ENCODE measurements around the gene JADE1.

The JADE1 gene

DNA sequence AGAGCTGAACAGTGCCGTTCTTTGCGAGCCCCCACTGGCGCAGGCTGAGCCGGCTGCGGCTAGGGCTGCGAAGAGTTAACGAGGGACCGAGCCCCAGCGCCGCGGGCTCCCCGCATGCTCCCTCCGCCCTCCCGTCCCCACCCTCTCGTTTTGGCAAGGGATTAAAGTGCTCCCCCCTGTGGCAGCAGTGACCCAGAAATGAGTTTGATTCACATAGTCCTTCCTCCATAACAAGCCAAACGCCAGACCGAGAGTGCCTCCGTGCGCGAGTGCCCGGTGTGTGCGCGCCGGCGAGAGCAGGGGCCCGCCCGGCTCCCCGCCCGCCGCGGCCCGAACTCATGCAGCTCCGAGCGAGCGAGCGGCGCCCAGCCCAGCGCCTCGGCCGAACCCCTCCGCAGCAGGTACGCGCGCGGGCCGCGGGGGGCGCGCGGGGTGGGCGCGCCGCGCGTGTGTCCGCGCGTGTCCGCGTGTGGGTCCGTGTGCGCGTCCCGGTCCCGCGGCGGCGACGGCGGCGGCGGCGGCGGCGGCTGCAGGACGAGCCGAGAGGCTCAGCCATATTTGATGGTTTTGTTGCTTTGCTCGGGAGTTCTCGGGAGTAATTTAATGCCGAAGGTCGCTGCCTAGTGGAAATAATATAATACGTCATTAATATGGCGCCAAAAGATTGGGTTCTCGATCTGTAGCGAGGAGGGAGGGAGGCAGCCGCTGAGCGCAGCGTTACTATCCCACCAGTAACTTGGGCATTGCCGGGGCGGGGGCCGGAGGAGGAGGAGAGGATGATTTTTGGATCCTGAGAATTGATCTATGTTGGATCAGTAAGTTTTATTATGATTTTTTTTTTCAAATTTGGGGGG, at the start of gene JADE1:
TSS of gene JADE1 (plus strand) at position 224 of the 854 bp plus-strand sequence. CDS start 22,059 bp downstream, outside the sequence.
- peak; percentile 81 to 86 for DNase-seq (ENCODE audit: low read depth in 2 of 2, low spot score in 1 of 2)

DNA sequence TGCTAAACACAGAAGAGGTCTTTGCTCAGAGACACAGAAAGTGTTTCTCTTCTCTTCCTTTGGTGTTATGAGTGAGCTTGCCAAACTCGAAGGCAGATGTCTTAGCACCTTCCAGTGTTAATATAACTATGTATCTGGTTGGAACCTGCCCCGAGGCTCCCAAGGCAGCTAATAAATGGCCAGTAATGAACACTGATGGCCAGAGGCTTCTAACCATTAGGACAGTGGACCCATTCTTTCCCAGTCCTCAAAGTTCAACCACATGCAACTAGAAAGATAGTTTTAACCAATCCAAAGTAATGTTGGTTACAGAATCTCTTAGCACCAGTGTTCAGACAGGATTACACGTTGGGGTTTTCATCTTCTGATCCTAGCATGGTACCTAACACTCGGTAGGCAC, 42.7 kb upstream of the JADE1 start:
- DNase-seq (ENCODE audit: low read depth in 2 of 2, low spot score in 1 of 2): no peak

DNA sequence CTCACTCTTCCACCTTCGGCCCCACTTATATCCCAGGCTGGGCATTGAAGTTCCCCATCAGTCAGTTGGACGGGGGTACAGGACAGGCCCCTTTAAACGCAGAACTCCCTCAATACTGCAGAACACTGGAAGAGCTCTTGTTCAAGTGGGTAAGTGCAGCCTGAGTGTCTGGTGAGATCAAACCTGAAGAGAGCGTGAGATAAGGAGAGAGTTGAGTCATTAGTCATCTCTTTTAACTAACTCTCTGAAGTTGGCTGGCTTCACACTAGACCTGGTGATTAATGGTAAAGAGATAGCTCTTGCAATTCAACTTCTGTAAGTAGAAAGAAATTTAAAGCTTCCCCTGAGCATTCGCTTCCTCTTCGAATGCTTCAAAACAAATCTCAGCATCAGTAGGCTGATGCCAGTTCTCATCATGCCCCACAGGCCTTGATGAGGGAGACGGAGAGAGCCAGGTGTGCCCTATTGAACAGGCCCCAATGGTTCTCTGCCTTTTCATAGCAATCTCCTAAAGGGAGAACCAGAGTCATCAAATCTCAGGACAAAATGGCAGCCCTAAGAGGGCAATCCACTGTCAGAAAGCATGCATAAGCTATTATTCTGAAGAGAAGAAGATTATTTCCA, 41.0 kb upstream of the JADE1 start:
- DNase-seq (ENCODE audit: low read depth in 2 of 2, low spot score in 1 of 2): no peak

DNA sequence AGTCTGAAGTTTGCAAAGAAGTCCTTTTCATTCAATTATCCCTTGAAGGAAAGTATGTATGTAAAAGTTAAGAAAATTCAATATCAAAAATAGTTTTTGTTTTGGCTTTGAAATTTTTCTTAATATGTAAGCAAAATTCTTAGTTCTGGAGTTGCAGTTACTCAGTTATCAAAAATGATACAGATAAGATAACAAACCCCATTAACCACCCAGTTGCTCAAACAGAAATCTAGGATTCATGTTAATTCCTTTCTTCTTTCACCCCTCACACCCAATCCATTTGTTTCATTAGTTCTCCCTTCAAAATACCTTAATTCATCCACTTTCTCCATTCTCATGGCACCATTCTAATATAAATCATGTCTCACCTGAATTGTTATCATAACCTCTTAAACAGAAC, 40.5 kb upstream of the JADE1 start:
- DNase-seq (ENCODE audit: low read depth in 2 of 2, low spot score in 1 of 2): no peak

DNA sequence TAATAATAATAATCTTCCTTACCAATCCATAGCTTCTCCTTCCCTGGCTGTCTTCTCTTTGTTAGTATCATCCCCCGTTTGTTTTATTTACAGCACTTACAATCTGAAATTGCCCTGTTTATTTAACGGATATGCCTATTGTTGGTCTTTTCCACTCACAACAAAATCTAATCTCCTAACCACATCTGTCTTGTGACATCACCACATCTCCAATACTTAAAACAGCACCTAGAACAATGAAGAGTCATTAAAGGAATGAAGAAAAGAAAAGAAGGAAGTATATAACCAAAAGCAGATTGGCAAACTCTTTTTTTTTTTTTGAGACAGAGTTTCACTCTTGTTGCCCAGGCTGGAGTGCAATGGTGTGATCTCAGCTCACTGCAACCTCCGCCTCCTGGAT, 38.7 kb upstream of the JADE1 start:
- no peak for DNase-seq (ENCODE audit: low read depth in 2 of 2, low spot score in 1 of 2)

DNA sequence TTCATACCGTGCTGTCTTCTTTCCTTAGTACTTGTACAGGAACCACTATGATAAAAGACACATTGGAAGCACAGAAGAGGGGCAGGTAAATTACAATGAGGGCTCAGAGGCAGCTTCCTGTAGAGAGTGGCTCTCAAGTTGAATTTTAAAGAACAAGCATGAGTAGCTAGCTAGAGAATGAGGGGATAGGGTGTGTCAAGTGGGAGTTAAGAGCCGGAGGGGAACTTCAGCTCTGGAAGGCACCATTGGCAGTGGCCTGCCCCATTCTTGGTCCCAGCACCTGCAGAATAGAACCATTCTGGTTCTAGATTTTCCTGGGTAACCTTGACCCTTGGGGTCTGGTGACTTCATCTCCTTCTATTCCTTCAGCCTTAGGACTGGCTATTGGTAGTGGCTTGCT, 34.0 kb upstream of the JADE1 start:
- no peak for DNase-seq (ENCODE audit: low read depth in 2 of 2, low spot score in 1 of 2)

DNA sequence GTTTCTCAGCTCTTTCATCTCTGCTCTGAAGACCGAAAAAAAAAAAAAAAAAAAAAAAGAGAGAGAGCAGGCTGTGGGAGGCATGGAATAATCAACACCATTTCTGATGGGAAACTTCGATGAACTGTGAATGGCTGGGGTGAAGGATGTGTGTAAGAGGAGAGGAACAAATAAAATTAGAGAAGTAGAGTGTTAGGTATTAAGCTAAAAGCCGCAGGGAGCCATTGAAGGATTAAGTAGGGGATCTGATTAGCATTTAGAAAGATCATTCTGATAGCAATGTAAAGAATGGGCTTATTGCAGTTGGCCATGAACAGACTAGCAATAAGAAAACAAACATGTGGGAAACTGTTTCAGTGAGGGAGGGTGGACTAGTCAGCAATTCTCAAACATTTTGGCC, 33.6 kb upstream of the JADE1 start:
- DNase-seq (ENCODE audit: low read depth in 2 of 2, low spot score in 1 of 2): no peak

DNA sequence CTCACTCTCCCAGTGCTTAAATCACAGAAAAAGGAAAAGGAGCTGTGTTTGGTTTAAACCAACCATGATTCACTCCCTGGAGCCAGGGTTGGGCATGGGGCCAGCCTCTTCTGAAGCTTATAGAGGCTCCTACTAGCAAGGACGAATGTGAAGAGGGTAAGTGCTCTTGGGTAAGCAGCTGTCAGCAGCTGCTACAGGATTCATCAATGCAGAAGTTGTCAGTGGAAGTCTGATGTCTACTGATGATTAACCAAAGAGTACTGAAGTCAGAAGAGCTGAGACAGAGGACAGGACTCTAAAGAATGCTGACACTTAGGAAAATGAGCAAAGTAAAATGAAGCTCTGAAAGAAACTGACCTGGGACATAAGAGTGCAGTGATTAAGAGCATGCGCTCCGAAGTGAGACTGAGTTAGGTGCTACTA, 32.7 kb upstream of the JADE1 start:
- DNase-seq (ENCODE audit: low read depth in 2 of 2, low spot score in 1 of 2): no peak

DNA sequence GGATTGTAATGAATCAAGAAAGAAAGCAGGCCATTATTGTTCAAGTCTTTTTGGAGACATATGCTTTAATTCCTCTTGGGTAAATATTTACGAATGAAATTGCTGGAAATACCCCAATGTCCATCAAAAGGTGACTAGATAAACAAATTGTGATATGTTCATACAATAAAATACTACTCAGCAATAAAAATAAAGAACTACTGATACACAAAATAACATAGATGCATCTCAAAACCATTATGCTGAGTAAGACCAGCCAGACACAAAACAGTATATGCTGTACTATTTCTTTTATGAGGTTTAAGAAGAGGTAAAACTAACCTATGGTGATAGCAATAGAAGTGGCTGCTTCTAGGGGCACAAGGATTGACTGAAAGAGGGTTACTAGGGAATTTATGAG, 28.8 kb upstream of the JADE1 start:
- DNase-seq (ENCODE audit: low read depth in 2 of 2, low spot score in 1 of 2): no peak

DNA sequence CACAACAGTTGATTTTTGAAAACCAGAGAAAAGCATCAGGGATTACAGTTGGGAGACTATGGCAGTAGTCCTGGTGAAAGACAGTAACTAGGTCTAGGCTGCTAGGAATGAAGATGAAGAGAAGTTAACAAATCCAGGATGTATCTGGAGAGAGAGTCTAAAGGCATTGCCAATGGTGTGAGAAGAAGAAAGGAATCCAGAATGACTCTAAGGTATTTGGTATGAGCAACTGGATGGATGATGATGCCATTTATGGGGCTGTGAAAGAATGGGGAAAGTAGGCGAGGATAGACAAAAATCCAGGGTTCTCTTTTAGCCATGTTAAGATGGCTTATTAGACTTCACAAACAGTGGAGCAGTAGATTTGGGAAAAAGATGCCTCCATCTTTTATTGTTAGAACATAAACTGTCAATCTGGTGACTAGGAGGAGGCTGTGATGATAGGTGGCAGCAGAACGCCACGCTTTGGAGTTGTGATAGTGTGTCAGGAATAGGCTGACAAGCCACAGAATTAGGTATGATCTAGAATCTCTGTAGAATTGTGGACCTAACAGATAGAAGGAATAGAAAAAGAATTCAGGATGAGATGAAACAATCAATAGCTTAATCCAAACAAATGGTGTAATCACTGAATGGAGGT, 27.3 kb upstream of the JADE1 start:
- DNase-seq (ENCODE audit: low read depth in 2 of 2, low spot score in 1 of 2): peak; percentile 4 to 37

DNA sequence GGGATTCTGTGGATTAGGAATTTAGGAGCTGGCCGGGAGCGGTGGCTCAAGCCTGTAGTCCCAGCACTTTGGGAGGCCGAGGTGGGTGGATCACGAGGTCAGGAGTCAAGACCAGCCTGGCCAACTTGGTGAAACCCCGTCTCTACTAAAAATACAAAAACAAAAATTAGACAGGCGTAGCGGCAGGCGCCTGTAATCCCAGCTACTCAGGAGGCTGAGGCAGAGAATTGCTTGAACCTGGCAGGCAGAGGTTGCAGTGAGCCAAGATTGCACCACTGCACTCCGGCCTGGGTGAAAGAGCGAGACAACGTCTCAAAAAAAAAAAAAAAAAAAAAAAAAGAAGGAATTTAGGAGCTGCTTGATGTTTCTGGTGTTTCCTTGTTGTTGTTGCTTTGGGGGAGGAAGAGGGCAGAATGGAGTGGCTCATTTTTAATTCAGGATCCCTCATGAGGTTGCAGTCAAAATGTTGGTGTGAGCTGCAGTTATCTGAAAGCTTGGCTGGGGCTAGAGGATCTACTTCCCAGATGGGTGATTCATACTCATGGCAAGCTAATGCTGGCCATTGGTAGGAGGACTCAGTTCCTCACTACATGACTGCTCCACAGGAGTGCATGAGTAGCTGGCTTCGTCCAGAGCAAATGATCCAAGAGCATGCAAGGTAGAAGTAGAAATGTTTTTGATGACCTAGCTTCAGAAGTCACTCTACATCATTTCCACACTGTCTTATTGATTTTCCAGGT, 26.5 kb upstream of the JADE1 start:
- no peak for DNase-seq (ENCODE audit: low read depth in 2 of 2, low spot score in 1 of 2)

DNA sequence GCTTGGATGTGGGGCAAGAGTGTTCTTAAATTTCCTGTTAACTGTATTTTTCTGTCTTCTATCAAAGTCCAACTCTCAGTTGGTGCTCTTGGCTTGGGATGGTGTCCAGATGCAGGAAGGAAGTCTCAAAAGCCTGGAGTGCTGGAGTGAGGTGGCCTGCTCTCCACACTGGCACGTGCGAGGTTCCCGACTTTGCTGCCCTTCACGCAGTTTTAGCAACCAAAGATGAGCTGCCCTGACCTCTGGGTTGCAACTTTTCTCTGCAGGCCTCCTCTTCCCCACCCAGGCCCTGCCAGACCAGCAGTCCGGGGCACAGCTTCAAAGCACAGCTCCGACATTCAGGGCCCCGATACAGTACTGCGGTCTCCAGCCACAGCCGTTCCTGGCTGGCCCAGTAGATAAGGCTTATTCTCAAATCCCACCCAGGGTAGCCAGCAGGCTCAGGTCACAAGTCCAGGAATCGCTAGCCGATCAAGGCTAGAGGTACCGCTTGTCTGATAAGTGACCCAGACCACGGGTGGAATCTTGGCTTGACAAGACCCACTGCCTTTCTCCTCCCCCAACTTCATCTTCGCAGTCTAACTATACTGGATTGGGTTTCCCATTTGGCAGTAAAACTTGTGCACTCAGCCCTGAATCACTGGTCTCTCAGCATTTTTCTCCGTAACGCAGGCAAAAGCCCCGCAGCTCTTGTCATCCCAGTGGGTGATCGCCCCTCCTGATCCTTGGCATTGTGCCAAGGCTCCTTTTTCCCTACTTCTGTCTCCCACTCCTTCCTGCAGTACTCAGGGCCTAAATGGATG, 21.8 kb upstream of the JADE1 start:
- DNase-seq (ENCODE audit: low read depth in 2 of 2, low spot score in 1 of 2): no peak

DNA sequence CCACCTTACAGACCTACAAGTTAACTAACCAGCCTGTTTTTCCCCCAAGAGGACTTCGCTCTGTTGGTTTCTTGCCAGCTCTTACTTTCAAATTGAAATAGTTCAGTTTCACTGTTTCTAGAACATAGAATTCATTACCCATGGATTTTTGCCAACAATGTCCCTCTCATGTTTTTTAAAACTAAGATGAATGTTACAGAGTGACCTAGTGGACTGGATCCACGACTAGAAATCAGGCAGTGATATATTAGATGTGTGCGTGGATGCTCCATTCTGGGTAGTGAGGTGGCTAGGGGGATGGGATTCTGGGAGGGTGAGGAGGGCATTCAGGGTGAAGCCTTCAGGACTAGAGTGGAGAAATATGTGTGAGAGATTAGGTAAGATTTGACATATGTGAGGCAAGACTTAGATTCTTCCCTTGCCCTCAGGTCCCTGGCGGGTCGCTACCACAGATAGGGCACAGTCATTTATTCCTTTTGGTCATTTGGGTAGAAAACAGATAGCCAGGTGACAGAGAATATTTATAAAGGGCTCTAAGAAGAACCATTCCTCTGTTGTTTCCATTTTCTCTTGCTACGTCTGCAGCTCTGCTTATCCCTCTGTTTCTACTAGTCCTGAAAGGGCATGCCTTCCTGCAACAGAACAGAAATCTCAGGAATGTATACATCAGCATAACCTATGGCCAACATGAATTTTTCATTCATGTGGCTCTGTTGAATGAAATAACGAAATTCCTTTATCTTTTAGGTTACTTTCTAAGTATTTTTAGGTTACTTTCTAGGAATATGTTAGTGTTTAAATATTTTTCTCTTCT, 15.4 kb upstream of the JADE1 start:
- DNase-seq (ENCODE audit: low read depth in 2 of 2, low spot score in 1 of 2): no peak

DNA sequence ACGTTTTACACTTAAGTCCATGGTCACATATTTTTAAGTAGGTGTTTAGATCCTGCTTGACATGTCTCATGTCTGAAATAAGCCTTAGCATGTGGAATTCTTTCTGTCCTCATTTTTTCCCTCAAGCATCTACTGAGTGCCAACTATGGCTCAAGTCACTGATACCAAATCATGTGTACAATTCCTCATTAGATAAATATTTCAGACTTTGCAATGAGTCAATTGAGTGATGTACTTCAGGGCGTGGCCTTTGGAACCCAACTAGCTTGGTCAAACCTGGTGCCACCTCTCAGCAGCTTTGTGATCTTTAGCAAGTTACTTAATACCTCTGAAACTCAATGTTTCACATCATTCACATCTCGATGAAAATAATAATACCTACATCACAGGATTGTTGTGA, 12.6 kb upstream of the JADE1 start:
- DNase-seq (ENCODE audit: low read depth in 2 of 2, low spot score in 1 of 2): no peak

DNA sequence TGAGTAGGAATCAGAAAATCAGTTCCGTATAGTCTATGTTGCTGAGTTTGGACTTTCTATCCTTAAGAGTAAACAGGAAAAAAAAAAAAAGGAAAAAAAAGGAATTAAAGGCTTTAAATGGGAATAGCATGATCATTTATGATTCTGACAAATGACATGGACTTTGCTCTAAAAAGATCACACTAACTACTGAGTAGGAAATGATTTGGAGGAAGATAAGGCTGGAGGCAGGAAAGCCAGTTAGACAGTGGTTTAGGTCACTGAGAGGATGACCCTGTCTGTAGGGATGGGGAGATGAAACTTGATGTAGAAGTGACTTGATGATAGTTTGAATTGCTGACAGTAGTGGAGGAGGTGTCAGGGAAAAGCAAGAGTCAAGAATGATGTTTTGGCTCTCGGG, 9.2 kb upstream of the JADE1 start:
- no peak for DNase-seq (ENCODE audit: low read depth in 2 of 2, low spot score in 1 of 2)

DNA sequence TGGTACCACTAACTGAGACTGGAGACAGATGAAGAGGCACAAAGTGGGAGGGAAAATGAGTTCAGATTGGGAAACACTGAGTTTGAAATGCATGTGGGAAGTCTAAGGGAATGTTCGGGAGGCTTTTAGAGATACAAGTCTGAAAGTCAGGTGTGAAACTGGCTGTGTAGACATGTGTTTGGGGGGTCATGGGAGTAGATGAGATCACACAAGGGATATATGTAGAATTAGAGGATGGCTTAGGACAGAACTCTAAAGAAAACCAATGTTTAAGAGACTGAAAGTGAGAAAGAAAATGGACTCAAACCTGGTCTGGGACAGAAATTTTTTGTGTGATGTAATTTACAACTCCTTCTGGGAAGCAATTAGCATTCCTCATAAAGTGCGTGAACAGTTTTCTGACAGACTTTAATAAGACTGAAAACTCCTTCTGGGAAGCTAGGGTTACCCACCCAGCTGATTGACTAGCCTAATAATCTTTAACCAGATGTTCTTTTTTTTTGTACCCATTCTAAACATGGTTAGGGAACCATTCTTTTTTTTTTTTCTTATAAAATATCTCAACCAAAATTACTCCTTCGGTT, 8.7 kb upstream of the JADE1 start:
- no peak for DNase-seq (ENCODE audit: low read depth in 2 of 2, low spot score in 1 of 2)

DNA sequence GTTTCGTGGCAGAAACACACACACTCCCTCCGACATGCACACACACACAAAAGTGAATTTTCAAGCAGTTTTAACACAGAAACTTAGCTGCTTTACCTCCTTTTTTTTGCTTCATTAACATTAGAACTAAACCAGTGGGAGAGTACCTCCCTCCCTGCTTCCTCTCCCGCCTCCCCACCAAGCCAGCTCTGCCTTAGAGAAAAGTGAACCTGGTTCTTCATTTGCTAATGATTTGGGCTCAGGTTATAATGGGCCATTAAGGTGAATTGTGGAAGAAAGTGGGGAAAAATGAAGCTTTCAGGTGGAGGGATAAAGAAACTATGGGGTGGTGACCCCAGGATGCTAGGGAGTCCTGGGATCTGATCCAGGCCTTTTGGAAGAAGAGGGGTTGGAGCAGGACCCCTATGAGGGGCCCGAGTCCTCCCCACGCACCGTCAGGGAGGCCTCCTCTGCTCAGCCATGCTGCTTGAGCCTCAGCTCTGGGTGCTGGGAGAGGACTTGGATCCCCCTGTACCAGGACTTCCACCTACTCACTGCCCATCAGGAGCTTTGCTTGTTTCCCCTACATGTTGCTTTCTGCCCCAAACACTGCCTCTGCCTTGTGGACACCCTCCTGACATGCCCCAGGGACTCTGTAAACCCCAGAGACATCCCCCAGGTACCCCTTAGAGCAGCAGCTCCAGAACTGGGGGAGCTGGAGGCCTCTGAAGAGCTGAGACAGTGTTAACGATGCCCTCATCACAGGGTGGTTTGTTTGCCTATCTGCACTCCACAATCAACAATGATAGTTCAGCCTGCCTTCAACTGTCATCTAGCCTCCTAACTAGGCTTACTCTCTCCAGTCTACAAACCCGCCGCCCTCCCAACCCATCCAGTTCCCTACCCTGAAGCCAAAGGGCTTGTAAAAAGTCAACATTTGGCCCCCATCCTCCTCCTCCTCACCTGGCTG, 6.5 kb upstream of the JADE1 start:
- no peak for DNase-seq (ENCODE audit: low read depth in 2 of 2, low spot score in 1 of 2)

DNA sequence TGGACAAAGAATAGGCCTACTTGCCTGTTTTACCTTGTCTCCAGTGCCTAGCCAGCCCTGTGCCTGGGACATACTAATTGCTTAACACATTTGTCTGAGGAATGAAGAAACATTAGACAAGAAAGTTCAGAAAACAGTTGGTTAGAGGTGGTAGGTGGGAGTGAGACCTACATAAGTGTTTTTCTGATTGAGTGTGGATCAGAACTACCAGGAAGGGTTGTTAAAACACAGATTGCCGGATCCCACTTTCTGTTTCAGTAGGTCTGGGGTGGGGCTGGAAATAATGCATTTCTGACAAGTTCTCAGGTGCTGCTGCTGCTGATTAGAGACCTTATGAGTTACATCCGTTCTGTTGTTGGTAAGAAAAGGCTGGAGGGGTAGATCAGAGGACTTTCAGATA, 5.7 kb upstream of the JADE1 start:
- DNase-seq (ENCODE audit: low read depth in 2 of 2, low spot score in 1 of 2): no peak

Measured in stimulated activated CD8-positive, alpha-beta memory T cell treated with anti-CD3 and anti-CD28 coated beads, Interleukin-4, amount 100 ng/mL, for 4 hours (primary cell).